ENCODE data around the gene CHRNE.

Gene CHRNE

DNA sequence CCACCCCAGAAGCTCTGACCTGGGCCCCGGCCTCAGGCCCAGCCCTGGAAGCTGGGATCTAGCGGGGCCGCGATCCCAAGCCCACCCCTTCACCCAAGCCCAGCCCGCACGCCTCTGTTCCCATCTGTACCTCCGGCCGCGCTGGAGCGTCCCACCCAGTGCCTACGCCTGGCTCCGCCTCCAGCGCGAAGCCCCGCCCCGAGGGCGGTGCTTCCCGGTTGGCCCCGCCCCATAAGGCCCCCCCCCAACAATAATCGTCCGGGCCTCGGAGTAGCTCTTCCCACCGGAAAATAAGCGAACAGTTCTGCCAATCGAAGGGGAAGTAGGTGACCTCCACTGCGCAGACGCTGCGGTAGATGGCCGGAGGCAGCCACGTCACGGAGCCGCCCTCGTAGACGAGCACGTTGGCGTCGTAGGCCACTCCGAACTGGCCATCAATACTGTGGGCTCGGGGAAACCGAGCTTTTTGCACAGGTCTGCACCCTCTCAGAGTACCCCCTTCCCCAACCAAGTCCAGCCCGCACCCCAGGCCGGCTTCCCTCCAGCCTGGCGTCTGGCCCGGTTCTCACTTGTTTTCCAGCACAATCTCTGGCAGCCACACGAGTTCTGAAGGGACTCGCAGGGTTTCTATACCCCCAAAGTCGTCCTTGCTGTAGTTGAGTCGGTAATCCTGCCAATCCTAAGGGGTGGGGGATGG, 1.1 kb downstream of the CHRNE start:
- DNase-seq, result no peak

DNA sequence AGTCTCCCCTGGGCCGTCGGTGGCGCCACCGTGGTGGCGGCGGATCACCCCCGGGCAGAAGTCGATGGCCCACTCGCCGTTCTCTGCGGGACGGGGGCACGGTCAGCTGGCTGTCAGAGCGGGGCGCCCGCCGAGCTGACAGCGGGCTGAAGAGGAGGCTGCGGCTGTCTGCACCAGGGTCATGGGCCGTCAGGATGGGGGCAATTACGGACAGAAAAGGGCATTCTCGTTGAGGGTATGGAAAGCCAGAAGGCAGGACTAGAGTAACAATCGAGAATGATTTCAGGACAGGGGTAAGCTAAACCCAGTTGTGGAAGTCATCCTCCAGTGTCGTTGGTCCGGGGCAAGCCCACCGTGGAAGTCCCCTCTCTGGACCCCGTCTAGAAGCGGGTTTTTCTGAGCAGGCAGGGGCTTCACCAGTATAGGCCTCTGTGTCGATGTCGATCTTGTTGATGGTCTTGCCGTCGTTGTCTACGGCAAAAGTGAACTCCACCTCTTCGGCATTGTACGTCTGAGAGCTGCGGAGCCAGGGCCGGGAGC, 1.7 kb downstream of the CHRNE start:
- no peak for DNase-seq

DNA sequence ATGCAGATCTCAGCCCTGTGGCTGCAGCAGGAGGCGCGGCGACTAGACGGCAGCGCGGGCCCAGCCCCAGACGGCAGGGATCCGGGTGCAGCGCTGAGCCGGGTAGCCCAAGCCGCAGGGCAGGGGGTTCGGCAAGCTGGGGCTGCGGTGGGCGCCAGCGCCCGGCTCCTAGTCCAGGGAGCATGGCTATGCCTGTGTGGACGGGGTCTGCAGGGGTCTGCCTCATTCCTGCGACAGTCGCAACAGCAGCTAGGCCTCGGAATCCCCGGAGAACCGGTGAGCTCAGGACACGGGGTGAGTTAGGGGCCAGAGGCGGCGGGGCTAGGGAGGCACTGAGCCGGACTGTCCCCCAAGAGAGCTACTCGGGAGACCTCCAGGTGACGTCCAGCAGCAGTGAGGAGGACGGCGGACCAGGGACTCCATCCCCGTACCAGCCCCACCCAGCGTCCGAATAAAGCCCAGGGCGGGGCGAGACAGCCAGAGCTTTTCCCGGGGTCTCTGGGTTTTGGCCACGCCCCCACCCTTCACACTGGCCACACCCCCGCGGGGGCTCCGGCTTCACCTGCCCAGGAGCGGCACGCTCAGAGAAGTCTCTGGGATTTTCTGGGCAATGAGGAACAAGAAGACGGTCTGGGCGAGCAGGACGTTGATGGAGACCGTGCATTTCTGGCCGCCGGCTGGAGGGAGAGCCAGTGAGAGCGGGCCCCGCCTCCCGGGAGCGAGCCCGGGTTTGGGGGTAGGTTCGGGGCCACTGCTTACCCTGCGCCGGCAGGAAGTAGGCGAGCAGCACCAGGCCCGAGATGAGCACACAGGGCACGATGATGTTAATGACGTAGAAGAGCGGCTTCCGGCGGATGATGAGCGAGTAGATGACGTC, 2.4 kb downstream of the CHRNE start:
- peak; percentile 58 for DNase-seq

DNA sequence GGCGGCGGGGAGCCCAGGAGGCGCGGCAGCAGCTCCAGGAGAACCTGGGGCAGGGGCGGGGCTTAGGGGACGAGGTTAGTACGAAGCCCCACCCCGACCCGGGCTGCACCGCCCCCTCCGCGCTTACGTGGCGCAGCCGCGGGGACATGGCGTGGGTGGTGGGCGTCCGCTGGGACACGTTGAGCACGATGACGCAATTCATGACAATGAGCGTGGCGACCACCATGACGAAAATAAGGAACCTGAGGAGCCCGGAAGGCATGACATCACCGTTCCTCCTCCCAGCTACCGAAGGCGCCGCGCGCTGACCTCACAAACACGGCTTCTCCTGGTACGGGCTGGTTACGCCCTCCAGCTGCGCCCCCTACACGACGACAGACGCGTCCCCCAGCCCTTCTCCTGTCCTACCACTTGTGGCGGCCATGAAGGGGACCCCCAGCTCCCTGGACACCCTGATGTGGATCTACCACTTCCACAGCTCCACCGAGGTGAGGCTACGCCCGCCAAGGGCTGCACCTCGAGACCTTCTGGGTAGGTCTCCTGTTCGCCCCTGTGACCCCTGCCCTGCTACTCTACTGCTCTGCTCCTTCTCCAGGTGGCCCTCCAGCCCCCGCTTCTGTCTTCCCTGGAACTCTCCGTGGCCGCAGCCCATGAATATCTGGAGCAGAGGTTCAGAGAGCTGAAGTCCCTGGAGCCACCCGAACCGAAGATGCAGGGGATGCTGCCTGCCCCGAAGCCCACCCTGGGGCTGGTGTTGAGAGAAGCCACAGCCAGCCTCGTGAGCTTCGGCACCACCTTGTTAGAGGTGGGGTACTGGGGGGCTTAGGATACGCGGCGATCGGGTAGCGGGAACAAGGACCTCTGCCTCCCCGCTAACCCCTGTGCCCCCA, 3.3 kb downstream of the CHRNE start, which contains the start of gene C17orf107:
Gene C17orf107, plus strand, starts transcription at position 196 of the 890 bp plus-strand sequence. Its CDS starts 227 bp downstream, at position 423.
- peak; percentile 93 for DNase-seq

DNA sequence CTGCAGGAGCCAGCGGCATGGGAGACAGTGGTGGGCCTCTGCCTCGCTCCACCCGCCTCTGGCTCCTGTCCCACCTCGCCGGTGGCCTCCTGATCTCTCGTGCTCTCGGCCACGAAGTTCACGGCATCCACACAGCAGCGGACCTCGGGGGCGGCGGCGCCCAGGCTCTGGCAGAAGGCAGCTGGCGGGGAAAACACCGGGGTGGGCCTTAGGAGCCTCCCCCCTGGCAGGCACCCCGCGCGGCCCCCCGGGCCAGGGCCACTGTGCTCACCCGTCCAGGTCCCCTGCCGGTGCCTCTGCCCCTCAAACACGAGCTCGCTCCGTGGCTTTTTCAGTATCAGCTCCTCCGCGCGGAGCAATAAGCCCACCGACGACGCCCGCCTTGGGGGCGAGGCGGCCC, 4.0 kb downstream of the CHRNE start:
- DNase-seq, result no peak

DNA sequence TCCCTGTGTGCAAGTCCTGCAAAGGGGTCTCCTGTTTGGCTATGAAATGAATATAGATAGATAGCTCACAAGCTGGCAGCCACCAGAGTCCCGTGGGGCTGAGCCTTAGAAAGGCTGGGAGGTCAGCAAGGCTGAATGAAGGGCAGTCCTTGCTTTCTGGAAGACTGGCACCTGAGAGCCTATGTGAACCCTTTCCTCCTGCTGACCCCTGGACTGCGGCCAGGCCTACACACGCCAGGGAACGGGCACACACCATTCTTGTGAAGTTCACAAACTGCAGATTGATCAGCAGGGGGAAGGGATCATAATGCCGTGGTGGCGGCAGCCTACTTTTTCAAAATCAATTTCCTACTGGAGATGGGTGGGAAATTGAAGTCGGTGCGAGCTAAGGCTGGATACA, 4.5 kb downstream of the CHRNE start:
- DNase-seq, result no peak

DNA sequence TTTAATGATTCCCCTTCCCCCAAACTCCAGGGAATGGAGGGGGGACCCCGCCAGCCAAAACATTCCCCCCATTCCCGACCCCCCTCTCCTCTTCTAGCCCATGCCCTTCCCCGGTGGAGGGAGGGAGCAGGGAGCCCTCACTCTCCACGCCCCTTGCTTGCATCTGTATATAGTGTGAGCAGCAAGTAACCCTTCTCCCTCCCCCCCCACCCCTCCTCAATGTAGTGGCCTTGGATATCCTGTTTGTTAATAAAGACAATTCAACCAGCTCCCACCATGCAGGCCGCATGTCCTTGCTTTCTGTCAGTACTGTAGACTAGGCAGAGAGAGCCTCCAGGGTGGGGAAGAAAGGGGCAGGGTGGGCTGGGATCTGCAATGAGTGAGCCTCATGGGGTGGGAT, 5.1 kb downstream of the CHRNE start:
- DNase-seq, result no peak

DNA sequence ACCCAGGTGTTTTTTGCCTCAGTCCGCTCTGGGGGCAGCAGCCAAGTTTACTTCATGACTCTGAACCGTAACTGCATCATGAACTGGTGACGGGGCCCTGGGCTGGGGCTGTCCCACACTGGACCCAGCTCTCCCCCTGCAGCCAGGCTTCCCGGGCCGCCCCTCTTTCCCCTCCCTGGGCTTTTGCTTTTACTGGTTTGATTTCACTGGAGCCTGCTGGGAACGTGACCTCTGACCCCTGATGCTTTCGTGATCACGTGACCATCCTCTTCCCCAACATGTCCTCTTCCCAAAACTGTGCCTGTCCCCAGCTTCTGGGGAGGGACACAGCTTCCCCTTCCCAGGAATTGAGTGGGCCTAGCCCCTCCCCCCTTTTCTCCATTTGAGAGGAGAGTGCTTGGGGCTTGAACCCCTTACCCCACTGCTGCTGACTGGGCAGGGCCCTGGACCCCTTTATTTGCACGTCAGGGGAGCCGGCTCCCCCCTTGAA, 5.7 kb downstream of the CHRNE start:
- no peak for DNase-seq

DNA sequence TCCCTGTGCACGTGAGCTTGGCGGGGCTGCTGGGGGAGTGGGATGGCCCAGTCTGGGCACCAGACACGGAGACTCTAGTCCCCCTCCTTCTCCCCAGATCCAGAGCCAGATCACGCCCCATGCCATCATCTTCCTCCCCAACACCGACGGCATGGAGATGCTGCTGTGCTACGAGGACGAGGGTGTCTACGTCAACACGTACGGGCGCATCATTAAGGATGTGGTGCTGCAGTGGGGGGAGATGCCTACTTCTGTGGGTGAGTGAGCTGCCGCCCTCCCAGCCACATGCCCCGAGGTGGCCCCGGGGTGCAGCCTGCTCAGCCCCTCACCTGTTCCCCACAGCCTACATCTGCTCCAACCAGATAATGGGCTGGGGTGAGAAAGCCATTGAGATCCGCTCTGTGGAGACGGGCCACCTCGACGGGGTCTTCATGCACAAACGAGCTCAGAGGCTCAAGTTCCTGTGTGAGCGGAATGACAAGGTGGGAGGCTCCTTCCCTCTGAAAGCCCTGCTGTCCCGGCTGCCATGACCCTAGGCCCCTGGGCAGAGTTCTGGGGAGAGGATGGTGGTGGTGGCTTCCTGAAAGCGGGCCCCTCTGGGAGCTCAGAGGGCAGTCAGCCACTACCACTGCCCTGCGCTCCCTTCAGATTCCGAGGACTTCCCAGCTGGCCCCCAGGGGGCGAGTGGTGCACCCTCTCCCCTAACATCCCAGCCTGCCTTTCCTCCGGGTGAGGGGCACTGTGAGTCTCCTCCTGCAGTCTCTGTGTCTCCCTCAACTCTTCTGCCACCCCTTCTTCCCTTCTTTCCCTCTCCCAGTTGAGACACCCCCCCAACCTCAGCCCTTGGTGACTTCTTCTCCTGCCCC, 6.3 kb downstream of the CHRNE start:
- no peak for DNase-seq

DNA sequence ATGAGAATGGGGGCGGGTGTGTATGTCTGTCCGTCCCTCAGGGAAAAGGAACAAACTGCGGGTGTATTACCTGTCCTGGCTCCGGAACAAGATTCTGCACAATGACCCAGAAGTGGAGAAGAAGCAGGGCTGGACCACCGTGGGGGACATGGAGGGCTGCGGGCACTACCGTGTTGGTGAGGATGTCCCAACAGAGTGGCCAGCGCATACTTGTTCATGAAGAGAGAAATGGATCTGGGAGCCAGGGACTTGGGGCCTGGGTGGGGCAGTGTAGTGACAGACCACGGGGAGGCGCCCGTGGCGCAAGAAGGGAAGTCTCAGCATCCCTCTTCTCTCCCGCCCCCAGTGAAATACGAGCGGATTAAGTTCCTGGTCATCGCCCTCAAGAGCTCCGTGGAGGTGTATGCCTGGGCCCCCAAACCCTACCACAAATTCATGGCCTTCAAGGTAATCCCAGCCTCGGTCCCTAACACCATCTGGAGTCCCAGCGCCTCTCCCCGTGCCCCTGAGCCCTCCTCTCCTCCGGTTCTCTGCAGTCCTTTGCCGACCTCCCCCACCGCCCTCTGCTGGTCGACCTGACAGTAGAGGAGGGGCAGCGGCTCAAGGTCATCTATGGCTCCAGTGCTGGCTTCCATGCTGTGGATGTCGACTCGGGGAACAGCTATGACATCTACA, 7.1 kb downstream of the CHRNE start:
- no peak for DNase-seq

DNA sequence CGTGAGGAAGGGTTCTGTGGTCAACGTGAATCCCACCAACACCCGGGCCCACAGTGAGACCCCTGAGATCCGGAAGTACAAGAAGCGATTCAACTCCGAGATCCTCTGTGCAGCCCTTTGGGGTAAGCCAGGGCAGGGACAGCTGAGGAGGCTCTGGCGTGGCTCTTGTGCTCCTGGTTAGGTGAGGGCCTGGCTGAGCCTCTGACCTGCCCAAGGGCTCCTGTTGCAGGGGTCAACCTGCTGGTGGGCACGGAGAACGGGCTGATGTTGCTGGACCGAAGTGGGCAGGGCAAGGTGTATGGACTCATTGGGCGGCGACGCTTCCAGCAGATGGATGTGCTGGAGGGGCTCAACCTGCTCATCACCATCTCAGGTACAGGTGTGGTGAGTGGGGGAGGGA, 7.8 kb downstream of the CHRNE start:
- no peak for DNase-seq

DNA sequence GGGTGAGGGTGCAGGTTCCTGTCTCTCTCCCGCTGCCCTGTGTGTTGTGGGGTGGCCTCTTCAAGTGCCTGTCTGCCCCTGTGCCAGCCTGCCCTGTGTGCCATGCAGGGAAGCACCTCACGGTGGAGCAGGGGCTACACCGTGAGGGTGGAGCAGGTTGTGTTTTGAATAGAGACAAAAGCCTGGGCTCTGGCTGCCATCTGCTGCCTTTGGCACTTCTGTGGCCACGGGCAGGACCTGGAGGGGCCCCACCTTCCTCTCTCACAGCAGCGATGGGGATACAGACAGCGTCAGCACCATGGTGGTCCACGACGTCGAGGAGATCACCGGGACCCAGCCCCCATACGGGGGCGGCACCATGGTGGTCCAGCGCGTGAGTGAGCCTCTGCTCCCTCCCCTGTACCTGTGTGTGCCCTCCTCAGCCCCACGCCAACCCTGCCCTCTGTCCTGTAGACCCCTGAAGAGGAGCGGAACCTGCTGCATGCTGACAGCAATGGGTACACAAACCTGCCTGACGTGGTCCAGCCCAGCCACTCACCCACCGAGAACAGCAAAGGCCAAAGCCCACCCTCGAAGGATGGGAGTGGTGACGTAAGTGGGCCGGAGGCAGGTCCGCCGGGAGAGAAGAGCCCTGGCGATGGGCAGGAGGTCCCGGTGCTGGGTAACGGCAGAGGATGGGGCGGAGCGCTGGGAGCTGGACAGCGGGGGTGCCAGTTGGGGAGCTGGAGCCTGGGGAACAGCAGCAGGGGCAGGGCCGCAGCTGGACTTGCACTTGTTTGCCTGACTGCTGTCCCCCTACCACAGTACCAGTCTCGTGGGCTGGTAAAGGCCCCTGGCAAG, 9.0 kb downstream of the CHRNE start:
- no peak for DNase-seq

DNA sequence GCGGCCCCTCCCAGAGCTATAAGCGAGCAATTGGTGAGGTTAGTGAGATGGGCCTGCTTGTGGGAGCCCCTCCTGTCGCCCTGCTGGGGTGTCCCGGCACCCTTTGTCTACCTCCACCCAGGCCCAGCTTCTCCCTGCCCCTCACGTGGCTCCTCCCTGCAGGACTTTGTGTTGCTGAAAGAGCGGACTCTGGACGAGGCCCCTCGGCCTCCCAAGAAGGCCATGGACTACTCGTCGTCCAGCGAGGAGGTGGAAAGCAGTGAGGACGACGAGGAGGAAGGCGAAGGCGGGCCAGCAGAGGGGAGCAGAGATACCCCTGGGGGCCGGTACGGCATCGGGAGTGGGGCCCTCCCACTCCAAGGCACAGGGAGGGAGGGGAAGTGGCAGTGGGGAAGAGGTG, 9.6 kb downstream of the CHRNE start:
- no peak for DNase-seq

DNA sequence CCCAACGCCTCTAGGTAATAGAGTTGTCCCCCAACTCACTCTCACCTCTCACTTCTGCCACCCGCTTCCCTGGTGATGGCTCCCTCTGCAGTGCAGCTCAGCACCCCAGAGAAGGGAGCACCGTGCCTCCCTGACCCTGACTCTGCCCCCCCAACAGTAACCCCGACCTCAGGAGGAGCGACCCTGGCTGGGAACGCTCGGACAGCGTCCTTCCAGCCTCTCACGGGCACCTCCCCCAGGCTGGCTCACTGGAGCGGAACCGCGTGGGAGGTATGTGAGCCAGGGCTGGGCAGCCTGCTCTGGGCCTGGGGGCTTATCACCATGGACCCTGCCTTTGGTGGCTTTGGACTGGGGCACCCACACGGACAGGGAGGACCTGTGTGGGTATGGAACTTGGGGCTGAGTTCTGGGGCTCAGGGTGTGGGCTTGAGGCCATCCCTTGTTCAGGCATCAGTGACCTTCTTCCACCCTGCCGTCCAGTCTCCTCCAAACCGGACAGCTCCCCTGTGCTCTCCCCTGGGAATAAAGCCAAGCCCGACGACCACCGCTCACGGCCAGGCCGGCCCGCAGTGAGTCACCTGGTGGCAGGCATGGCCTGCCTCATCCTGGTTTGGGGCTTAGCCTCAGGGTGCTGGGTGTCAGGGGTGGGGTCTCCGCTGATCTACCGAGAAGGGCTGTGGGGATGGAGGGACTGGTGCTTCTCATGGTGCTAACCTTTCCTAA, 10.2 kb downstream of the CHRNE start:
- DNase-seq, result no peak

DNA sequence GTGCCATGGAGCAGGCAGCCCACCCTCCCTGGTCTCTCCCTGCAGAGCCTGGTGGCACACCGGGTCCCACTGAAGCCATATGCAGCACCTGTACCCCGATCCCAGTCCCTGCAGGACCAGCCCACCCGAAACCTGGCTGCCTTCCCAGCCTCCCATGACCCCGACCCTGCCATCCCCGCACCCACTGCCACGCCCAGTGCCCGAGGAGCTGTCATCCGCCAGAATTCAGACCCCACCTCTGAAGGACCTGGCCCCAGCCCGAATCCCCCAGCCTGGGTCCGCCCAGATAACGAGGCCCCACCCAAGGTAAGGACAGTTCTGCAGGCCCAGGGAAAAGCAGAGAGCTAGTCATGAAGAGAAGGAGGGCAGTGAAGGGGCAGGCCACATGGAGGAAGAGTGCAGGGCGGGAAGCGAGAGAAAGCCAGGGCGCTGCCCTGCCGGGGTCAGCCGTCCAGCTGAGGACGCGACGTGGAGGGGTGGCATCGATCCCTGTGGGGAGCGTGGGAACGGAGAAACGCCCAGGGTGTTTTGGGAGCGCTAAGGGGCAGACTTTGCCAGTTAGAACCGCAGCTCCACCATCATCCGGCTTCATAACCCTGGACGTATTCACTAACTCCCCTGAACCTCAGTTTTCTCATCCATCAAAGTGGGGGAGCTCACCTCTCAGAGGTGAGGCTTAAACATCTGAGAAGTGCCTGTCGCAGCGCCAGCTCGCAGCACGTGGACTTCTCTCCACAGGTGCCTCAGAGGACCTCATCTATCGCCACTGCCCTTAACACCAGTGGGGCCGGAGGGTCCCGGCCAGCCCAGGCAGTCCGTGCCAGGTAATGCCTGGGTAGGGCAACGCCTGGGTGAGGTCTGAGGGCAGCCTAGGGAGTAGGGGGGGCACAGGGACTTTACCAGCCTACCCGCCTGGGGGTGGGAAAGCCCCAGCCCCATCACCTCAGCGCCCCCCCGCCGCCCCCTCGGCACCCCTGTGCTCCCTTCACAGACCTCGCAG, 11.2 kb downstream of the CHRNE start:
- DNase-seq, result no peak

DNA sequence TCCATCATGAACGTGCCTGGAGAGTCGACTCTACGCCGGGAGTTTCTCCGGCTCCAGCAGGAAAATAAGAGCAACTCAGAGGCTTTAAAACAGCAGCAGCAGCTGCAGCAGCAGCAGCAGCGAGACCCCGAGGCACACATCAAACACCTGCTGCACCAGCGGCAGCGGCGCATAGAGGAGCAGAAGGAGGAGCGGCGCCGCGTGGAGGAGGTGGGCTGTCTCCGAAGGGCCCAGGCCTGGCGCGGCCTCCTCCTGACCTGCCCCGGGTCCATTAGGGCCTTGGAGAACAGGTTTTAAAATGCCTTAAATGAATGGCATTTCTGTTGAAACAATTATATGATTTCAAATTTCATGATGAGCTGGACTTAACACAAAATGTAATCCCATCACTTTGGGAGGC, 15.3 kb downstream of the CHRNE start:
- DNase-seq, result no peak

DNA sequence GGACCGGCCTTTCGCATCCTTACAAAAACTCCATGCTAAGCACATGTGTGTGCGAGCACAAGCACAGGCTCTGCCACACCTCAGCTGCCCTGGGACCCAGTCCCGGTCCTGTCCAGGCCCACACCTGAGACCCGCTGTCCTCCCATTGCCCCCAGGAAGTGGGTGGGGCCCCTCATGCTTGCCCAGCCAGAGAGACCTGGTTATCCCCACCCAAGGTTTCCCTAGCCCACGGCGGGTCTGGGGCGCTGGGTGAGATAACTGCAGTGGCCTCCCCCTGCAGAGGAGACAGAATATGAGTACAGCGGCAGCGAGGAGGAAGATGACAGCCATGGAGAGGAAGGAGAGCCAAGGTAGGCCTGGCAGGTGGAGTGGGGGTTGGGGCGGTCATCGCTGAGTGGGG, 16.1 kb downstream of the CHRNE start:
- no peak for DNase-seq

DNA sequence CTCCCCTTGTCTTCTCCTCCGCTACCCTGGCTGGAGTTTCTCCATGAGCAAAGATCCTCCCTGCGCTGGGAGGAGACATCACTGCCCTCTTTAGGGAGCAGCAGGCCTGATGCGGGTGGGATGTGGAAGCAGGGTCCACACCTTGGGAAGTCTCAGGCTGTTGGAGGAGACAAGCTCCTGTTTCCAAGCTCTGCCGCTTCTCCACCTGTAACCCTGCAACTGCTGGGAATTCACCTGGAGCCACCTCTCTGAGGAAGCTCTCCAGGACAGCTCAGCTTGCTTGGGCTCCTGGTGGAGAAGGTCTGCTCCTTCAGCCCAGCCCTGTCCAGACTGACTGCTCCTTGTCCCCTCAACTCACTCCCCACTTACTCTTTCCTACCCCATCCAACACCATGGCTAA, 18.4 kb downstream of the CHRNE start:
- no peak for DNase-seq
